Pancreas (tissue), 10 donors: ENCODE data around the gene FXYD1. TPM values are rescaled to one million over a fixed set of nuclear protein-coding genes. Genes with fewer than 3 reads are reported as not detected.
"Not testable (repeated sequence)": the region's sequence is repeated elsewhere in the genome, so short reads cannot be mapped to it uniquely, and the experiment has no call there.

Source experiments
- ATAC-seq, 4 donors: fragments of 200-7000 bp; cut with Tn5 transposase; one replicate each; pipeline versions ENCODE4 v1.8.0 to v1.9.1; 2020; ENCODE audit warnings: mild to moderate bottlenecking in 4 of 4, moderate library complexity in 4 of 4
- DNase-seq, 6 donors: peaks; one replicate each; pipeline ENCODE4 v3.0.0-alpha.2; 2020
- FAIRE-seq: peaks from 2 replicates; lab custom pipeline; 2012; peaks lifted over from hg19 to GRCh38; lab: Jason Lieb, UNC
- H3K27ac ChIP-seq, 4 donors: fragments of 200-600 bp; sonication (generic); 1 replicate in 3 of 4; 2 replicates in 1 of 4; pipeline versions ENCODE4 v1.5.0 to v1.8.0; 2020
- H3K27me3 ChIP-seq, 4 donors: fragments of 200-600 bp; one replicate each; pipeline ENCODE4 v1.8.0; 2021
- H3K36me3 ChIP-seq, 3 donors: fragments of 200-600 bp; sonication (generic) in 1 of 3; one replicate each; pipeline versions ENCODE4 v1.5.0 to v1.8.0; 2020 to 2021
- H3K4me1 ChIP-seq, 3 donors: fragments of 200-600 bp; one replicate each; pipeline ENCODE4 v1.8.0; 2021
- H3K4me3 ChIP-seq, 4 donors: fragments of 200-600 bp; sonication (generic) in 2 of 4; one replicate each; pipeline versions ENCODE4 v1.5.0 to v1.8.0; 2020 to 2021
- H3K9me3 ChIP-seq, 4 donors: fragments of 200-600 bp; one replicate each; pipeline ENCODE4 v1.8.0; 2021
- WGBS, 2 donors: extraction: QIAGEN DNeasy Blood & Tissue Kit; methylation state at CpG; one replicate each; pipeline ENCODE4 v1.1.7; 2013; 5-methylcytosine and 5-hydroxymethylcytosine counted together
- intact Hi-C, 3 donors: fragments of 100-400 bp; cut with DNase I; formaldehyde crosslinking; loops; one replicate each; pipeline versions ENCODE4 v1.11.1 to v1.14.2; 2022
- polyA plus RNA-seq, 2 donors: library from polyadenylated mRNA; stranded (reverse); fragments of 200-250 nt; gene quantifications; one replicate each; pipeline ENCODE4 v1.2.3, GENCODE V29; 2013
- total RNA-seq, 6 donors: library from RNA; stranded (reverse); fragmentation: NEBNext Ultra II Directional in 4 of 6; extraction: Animal tissue kit (Norgen Biotek cat#: 25700) in 4 of 6; gene quantifications; one replicate each; pipeline versions ENCODE4 v1.2.1 to v1.2.4, GENCODE V29; 2021 to 2023
- TF ChIP-seq, protein P1 (sequence below), 4 donors: fragments of 200-600 bp; sonication (generic) in 3 of 4; IDR thresholded peaks; one replicate each; pipeline versions ENCODE4 v1.5.0 to v1.8.0; 2021; ENCODE audit warnings: antibody characterized with exemption in 4 of 4
- donor health status: healthy with polysubstance abuse.
- donor health status: DM: no; HTN: no; CAD: no; lungs with moderate emphysema.
- donor health status: DM: no; HTN: no; CAD: no.
- donor health status: control.
- donor health status: control.
- donor health status: Bipolar disorder and iron deficiency.
- donor health status: DM: yes; HTN: yes; CAD: no.
- donor health status: DM: no; HTN: no; CAD: no.
- donor health status: DM: no; HTN: no; CAD: no.
- donor health status: DM: yes; HTN: yes; CAD: no.

The FXYD1 gene
- total and polyA plus RNA-seq, 8 donors = 2.8 to 16.1 (median 6.0) TPM

GRCh38 chr19:35151273-35152065 lies 12.8 kb downstream of the FXYD1 start:
- intact Hi-C loops = loop anchor here in 1 of 3 donors (5.0 kb wide), 1 partner anchor 116 kb away; the partner anchor contains the start of gene USF2
- no peaks in the 10 kb centered on the region for H3K36me3 ChIP-seq
- H3K27me3 ChIP-seq = peaks cover 0 to 11% (median 0%) of the 10 kb centered on the region in 4 donors
- DNase-seq (no peak), ATAC-seq (no peak), FAIRE-seq (no peak)
- no peaks in the 10 kb centered on the region for H3K4me1 ChIP-seq
- no peaks in the 10 kb centered on the region for H3K9me3 ChIP-seq
- TF ChIP-seq, protein P1, sequence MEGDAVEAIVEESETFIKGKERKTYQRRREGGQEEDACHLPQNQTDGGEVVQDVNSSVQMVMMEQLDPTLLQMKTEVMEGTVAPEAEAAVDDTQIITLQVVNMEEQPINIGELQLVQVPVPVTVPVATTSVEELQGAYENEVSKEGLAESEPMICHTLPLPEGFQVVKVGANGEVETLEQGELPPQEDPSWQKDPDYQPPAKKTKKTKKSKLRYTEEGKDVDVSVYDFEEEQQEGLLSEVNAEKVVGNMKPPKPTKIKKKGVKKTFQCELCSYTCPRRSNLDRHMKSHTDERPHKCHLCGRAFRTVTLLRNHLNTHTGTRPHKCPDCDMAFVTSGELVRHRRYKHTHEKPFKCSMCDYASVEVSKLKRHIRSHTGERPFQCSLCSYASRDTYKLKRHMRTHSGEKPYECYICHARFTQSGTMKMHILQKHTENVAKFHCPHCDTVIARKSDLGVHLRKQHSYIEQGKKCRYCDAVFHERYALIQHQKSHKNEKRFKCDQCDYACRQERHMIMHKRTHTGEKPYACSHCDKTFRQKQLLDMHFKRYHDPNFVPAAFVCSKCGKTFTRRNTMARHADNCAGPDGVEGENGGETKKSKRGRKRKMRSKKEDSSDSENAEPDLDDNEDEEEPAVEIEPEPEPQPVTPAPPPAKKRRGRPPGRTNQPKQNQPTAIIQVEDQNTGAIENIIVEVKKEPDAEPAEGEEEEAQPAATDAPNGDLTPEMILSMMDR (IDR thresholded peaks at IDR 0.05) = no peak
- H3K4me3 ChIP-seq = no peak overlapping the region
- 74 to 78% methylated on average over 20 of the region's 20 CpGs for WGBS, 2 donors
- no peak overlapping the region for H3K27ac ChIP-seq

DNA sequence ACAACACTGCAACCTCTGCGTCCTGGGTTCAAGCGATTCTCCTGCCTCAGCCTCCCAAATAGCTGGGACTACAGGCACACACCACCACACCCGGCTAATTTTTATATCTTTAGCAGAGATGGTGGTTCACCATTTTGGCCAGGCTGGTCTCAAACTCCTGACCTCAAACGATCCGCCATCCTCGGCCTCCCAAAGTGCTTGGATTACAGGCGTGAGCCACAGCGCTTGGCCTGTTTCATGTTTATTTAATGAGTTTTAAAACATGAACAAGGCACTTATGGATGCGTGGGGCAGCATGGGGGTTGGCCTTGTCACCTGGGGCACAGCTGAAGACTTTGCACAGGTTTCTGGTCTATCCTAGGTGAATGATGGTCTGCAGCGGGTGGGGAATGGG lies 14.5 kb downstream of the FXYD1 start:
- H3K4me3 ChIP-seq, H3K36me3 ChIP-seq, H3K9me3 ChIP-seq, FAIRE-seq, ATAC-seq, DNase-seq, H3K4me1 ChIP-seq, H3K27ac ChIP-seq: not testable (repeated sequence)
- H3K27me3 ChIP-seq = peaks cover 0 to 11% (median 0%) of the 10 kb centered on the region in 4 donors
- WGBS, 2 donors = 52 to 54% methylated on average over 10 of the region's 10 CpGs
- intact Hi-C loops = loop anchor here in 1 of 3 donors (5.0 kb wide), 1 partner anchor 114 kb away; the partner anchor contains the start of gene USF2

DNA sequence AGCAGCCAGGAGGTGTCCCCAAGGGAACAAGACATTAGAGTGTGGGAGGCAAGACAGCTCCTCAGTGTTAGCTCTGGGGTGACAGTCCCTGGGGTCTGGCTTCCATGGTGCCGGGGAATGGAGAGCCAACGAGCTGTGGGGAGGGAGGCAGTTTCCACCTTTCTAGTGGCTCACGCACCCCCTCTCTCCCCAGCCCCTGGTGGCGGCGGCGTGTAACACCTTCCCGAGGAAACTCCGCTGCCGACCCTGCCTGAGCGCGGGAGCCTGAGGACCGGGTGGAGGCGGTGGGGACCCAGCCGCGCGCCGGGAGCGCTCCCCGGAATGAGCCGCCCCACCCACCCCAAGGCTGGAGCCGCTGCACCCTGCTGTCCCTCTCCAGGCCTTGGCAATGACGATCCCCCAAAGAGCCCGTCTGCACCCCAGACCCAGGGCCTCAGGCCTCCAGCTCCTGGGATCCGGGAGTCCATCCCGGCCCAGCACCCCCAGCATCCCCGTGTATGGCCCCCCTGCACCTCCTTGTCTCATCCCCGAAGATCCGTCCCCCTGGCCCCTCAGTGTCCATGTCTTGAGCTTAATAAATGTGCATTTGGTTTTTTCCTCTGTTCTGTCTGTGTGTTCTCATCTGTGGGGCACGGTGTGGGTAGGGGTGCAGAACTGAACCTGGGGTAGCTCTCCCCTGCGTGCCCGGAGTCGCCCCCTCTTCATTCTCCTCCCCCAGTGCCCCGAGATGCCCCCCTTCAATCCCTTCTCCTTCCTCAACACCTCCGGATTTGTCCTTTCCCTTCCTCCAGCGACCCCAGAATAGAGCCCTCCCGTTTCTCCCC lies 15.3 kb downstream of the FXYD1 start:
- Histone ChIP-seq H3K4me3 (peak overlapping the region; percentile 5 to 58 (median 40)), H3K9me3 (no peaks in the 10 kb centered on the region), H3K27me3 (peaks cover 0 to 11% (median 0%) of the 10 kb centered on the region in 4 donors), H3K36me3 (no peaks in the 10 kb centered on the region), H3K27ac (no peak overlapping the region), H3K4me1 (no peaks in the 10 kb centered on the region)
- TF ChIP-seq, protein P1 (IDR thresholded peaks at IDR 0.05) = peak; percentile 21 to 40 (median 33)
- intact Hi-C loops = loop anchor here in 1 of 3 donors (5.0 kb wide), 1 partner anchor 113 kb away; the partner anchor contains the start of gene USF2
- DNase-seq (peak in 4 of 6 donors; percentile 20 to 78 (median 48)), ATAC-seq (peak; percentile 51 to 73 (median 68)), FAIRE-seq (no peak)
- WGBS, 2 donors = 1 to 2% methylated on average over 21 to 35 of the region's 36 CpGs

- H3K36me3 ChIP-seq = no peaks in the 10 kb centered on the region
- peak within 1 kb of the TSS; percentile 5 to 58 (median 40) for H3K4me3 ChIP-seq
- TF ChIP-seq, protein P1 (IDR thresholded peaks at IDR 0.05) = no peak
- peak in 5 of 6 donors; percentile 34 to 82 (median 60) for DNase-seq
- no peaks in the 10 kb centered on the region for H3K4me1 ChIP-seq
- no peak for FAIRE-seq
- no peaks in the 10 kb centered on the region for H3K9me3 ChIP-seq
- intact Hi-C loops = loop anchor here in 1 of 3 donors (5.0 kb wide), 1 partner anchor 113 kb away; the partner anchor contains the start of gene USF2
- ATAC-seq = peak; percentile 73 to 90 (median 86)
- peak within 1 kb of the TSS in 1 of 4 donors; percentile 23 for H3K27ac ChIP-seq
- peaks cover 0 to 11% (median 0%) of the 10 kb centered on the region in 4 donors for H3K27me3 ChIP-seq
- WGBS, 2 donors = 3 to 4% methylated on average over 39 to 49 of the region's 49 CpGs
These were observed 16.1 kb downstream of the FXYD1 start, which contains the start of gene FXYD5 for GRCh38 chr19:35154525-35155406. FXYD5 (plus strand) TSS chr19:35154735; CDS start chr19:35155551, 816 bp downstream.
